ENCODE data around the gene NFATC2.

NFATC2 gene

GRCh38 chr20:51506527-51507215, 35.8 kb downstream of the NFATC2 start:
- TF ChIP-seq NFIC (IDR thresholded peaks at IDR 0.05) (no peak), REST (IDR thresholded peaks at IDR 0.05; ENCODE audit: low read depth) (no peak), USF1 (IDR thresholded peaks at IDR 0.05) (no peak), RAD21 (IDR thresholded peaks at IDR 0.05; ENCODE audit: low read depth) (no peak), MAX (IDR thresholded peaks at IDR 0.05) (no peak), CEBPB (IDR thresholded peaks at IDR 0.05) (no peak), TCF12 (IDR thresholded peaks at IDR 0.05; ENCODE audit: low read depth) (no peak), FOXM1 (IDR thresholded peaks at IDR 0.05; ENCODE audit: borderline replicate concordance, low read depth) (no peak), TEAD4 (IDR thresholded peaks at IDR 0.05) (no peak), EGR1 (IDR thresholded peaks at IDR 0.05) (no peak), ZBTB7A (IDR thresholded peaks at IDR 0.05; ENCODE audit: low read depth) (no peak), TAF1 (IDR thresholded peaks at IDR 0.05; ENCODE audit: low read depth) (no peak), EP300 (IDR thresholded peaks at IDR 0.05; ENCODE audit: borderline replicate concordance) (no peak), CREB1 (IDR thresholded peaks at IDR 0.05; ENCODE audit: low read depth) (no peak), YY1 (IDR thresholded peaks at IDR 0.05; ENCODE audit: low read depth) (no peak)

- TF ChIP-seq TCF12 (IDR thresholded peaks at IDR 0.05; ENCODE audit: low read depth) (no peak), CEBPB (IDR thresholded peaks at IDR 0.05) (no peak), CREB1 (IDR thresholded peaks at IDR 0.05; ENCODE audit: low read depth) (no peak), REST (IDR thresholded peaks at IDR 0.05; ENCODE audit: low read depth) (no peak), USF1 (IDR thresholded peaks at IDR 0.05) (no peak), TAF1 (IDR thresholded peaks at IDR 0.05; ENCODE audit: low read depth) (no peak), MAX (IDR thresholded peaks at IDR 0.05) (no peak), RAD21 (IDR thresholded peaks at IDR 0.05; ENCODE audit: low read depth) (no peak), NFIC (IDR thresholded peaks at IDR 0.05) (no peak), TEAD4 (IDR thresholded peaks at IDR 0.05) (no peak)
These were observed 37.0 kb downstream of the NFATC2 start for GRCh38 chr20:51505566-51505965.

- TF ChIP-seq RAD21 (IDR thresholded peaks at IDR 0.05; ENCODE audit: low read depth) (no peak), TCF12 (IDR thresholded peaks at IDR 0.05; ENCODE audit: low read depth) (no peak), YY1 (IDR thresholded peaks at IDR 0.05; ENCODE audit: low read depth) (no peak), TAF1 (IDR thresholded peaks at IDR 0.05; ENCODE audit: low read depth) (no peak), CREB1 (IDR thresholded peaks at IDR 0.05; ENCODE audit: low read depth) (no peak), MAX (IDR thresholded peaks at IDR 0.05) (no peak), EP300 (IDR thresholded peaks at IDR 0.05; ENCODE audit: borderline replicate concordance) (no peak), EGR1 (IDR thresholded peaks at IDR 0.05) (no peak), CEBPB (IDR thresholded peaks at IDR 0.05) (no peak), USF1 (IDR thresholded peaks at IDR 0.05) (no peak), TEAD4 (IDR thresholded peaks at IDR 0.05) (no peak), ZBTB7A (IDR thresholded peaks at IDR 0.05; ENCODE audit: low read depth) (no peak), REST (IDR thresholded peaks at IDR 0.05; ENCODE audit: low read depth) (no peak), FOXM1 (IDR thresholded peaks at IDR 0.05; ENCODE audit: borderline replicate concordance, low read depth) (no peak), NFIC (IDR thresholded peaks at IDR 0.05) (no peak)
These were observed 39.1 kb downstream of the NFATC2 start for GRCh38 chr20:51503376-51503775.
